NK-92 treated with Interleukin-12 subunit alpha and Interleukin-12 subunit beta, amount 100 ng/mL, for 24 hours (cell line): ENCODE measurements around the gene DARS1.
"Not testable (repeated sequence)": the region's sequence is repeated elsewhere in the genome, so short reads cannot be mapped to it uniquely, and the experiment has no call there.

Source experiments
- DNase-seq: peaks from one replicate; lab custom pipeline; 2025; lab: John Stamatoyannopoulos, UW

DARS1 gene

GRCh38 chr2:135984199-135985017 is 1.0 kb downstream of the DARS1 start:
- no peak for DNase-seq

- no peak for DNase-seq
Observed at GRCh38 chr2:135980434-135981079, 4.9 kb downstream of the DARS1 start.

- DNase-seq: no peak
Observed at GRCh38 chr2:135975702-135976101, 9.7 kb downstream of the DARS1 start.

GRCh38 chr2:135974036-135974435 is 11.4 kb downstream of the DARS1 start:
- DNase-seq: no peak

- no peak for DNase-seq
Observed at GRCh38 chr2:135969655-135970387, 15.6 kb downstream of the DARS1 start.

- DNase-seq: no peak
Observed at GRCh38 chr2:135965756-135966155, 19.7 kb downstream of the DARS1 start.

- not testable (repeated sequence) for DNase-seq
Observed at GRCh38 chr2:135964404-135964803, 21.0 kb downstream of the DARS1 start.

GRCh38 chr2:135963841-135964240 is 21.6 kb downstream of the DARS1 start:
- DNase-seq: no peak

GRCh38 chr2:135962366-135963123 is 22.9 kb downstream of the DARS1 start:
- DNase-seq: no peak

GRCh38 chr2:135960656-135961551 is 24.5 kb downstream of the DARS1 start:
- DNase-seq: no peak

- no peak for DNase-seq
Observed at GRCh38 chr2:135960150-135960549, 25.3 kb downstream of the DARS1 start.

- DNase-seq: not testable (repeated sequence)
Observed at GRCh38 chr2:135958927-135959326, 26.5 kb downstream of the DARS1 start.

GRCh38 chr2:135954020-135954601 is 31.3 kb downstream of the DARS1 start:
- DNase-seq: no peak

GRCh38 chr2:135952891-135953290 is 32.5 kb downstream of the DARS1 start:
- DNase-seq: no peak

GRCh38 chr2:135951041-135951583 is 34.3 kb downstream of the DARS1 start:
- no peak for DNase-seq

- DNase-seq: no peak
Observed at GRCh38 chr2:135949451-135950234, 35.8 kb downstream of the DARS1 start.

GRCh38 chr2:135948642-135949355 is 36.6 kb downstream of the DARS1 start:
- DNase-seq: peak; percentile 14

GRCh38 chr2:135948141-135948540 is 37.3 kb downstream of the DARS1 start:
- no peak for DNase-seq

GRCh38 chr2:135947483-135947882 is 37.9 kb downstream of the DARS1 start:
- no peak for DNase-seq
